Activated T-helper 17 cell treated with anti-CD3 and anti-CD28 coated beads, Interleukin-2, amount 50 U/mL, for 72 hours (primary cell): Measurements from ENCODE around the gene ZNF101. TPM values are rescaled to one million over a fixed set of nuclear protein-coding genes. Genes with fewer than 3 reads are reported as not detected.
"Not testable (repeated sequence)": the region's sequence is repeated elsewhere in the genome, so short reads cannot be mapped to it uniquely, and the experiment has no call there.

ENCODE experiments used
- ATAC-seq: fragments of 150-1000 bp; cut with Tn5 transposase; replicated peaks from 2 replicates; pipeline ENCODE4 v1.10.0; 2021; ENCODE audit warnings: mild to moderate bottlenecking, moderate library complexity
- H3K27ac Mint-ChIP-seq: one replicate; pipeline ENCODE4 v1.8.0; 2022; ENCODE audit warnings: mixed read lengths
- H3K27me3 Mint-ChIP-seq: one replicate; pipeline ENCODE4 v1.8.0; 2022; ENCODE audit warnings: mixed read lengths
- H3K36me3 Mint-ChIP-seq: one replicate; pipeline ENCODE4 v1.8.0; 2022; ENCODE audit warnings: low read depth, mild to moderate bottlenecking, mixed read lengths
- H3K4me1 Mint-ChIP-seq: one replicate; pipeline ENCODE4 v1.8.0; 2022; ENCODE audit warnings: mixed read lengths
- H3K4me3 Mint-ChIP-seq: one replicate; pipeline ENCODE4 v1.8.0; 2022; ENCODE audit warnings: mild to moderate bottlenecking, mixed read lengths
- H3K9me3 Mint-ChIP-seq: one replicate; pipeline ENCODE4 v1.8.0; 2022; ENCODE audit warnings: mixed read lengths
- total RNA-seq, 2 donors: library from RNA; stranded (reverse); gene quantifications; one replicate each; pipeline ENCODE4 v1.2.3, GENCODE V29; 2022

Gene ZNF101
- total RNA-seq, 2 donors from 2014 or later = 57.0 to 70.7 TPM

DNA sequence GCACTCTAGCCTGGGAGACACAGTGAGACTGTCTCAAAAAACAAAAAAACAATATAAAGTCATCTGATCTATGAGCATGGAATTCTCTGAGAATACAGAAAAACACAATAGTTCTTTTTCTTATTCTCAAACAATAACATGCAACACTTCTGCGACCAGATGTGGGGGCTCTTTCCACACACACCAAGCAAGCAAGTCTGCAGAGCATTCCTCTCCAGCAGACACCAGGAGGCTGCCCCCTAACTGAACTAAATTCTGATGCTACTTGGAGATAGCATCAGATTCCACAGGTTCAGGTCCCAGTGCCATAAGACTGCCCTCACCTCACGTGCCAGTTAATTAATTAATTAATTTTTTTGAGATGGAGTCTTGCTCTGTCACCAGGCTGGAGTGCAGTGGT is 27.7 kb downstream of the ZNF101 start:
- H3K27ac Mint-ChIP-seq = no peak overlapping the region
- no peak overlapping the region for H3K4me3 Mint-ChIP-seq
- H3K36me3 Mint-ChIP-seq = no peaks in the 10 kb centered on the region
- no peaks in the 10 kb centered on the region for H3K27me3 Mint-ChIP-seq
- no peaks in the 10 kb centered on the region for H3K4me1 Mint-ChIP-seq
- peaks cover 3% of the 10 kb centered on the region for H3K9me3 Mint-ChIP-seq
- no peak for ATAC-seq

DNA sequence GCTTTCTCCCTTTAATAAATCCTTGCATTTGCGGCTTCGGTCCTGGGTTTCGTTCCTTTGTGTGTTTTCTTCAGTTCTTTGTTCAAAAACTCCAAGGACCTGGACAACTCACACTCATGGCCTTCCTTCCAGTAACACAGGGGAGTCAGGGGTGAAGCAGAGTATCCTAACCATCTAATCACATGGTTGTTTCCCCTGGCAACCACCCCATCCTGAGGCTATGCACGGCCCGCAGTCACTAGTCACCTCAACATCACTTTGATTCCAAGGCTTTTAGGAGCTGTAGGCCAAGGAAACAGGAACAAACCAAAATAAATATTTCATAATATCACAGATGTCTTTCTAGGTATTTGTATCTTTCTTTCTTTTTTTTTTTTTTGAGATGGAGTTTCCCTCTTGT is 28.9 kb downstream of the ZNF101 start:
- Mint-ChIP-seq H3K4me1 (no peaks in the 10 kb centered on the region), H3K9me3 (peaks cover 3% of the 10 kb centered on the region), H3K27me3 (no peaks in the 10 kb centered on the region), H3K4me3 (no peak overlapping the region), H3K27ac (no peak overlapping the region), H3K36me3 (no peaks in the 10 kb centered on the region)
- ATAC-seq = no peak

DNA sequence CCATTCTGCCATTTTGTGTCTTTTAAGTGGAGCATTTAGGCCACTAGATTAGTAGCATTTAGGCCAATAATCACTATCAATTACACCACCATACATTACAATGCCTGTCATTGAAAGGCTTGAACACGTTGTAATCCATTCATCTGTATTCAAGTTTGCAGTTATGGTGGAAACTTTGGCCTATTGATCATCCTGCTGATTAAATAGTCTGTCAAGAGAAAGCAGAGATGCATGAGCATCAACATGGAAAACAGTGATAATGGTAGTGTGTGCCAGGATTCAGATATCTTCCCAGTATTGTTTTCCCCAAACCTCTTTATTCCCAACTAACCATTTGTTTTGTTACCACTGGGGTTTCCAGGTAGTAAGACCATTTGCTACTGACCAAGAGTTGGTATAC is 31.9 kb downstream of the ZNF101 start:
- not testable (repeated sequence) for H3K36me3 Mint-ChIP-seq, H3K4me1 Mint-ChIP-seq, H3K9me3 Mint-ChIP-seq, H3K4me3 Mint-ChIP-seq, H3K27ac Mint-ChIP-seq, H3K27me3 Mint-ChIP-seq, ATAC-seq

DNA sequence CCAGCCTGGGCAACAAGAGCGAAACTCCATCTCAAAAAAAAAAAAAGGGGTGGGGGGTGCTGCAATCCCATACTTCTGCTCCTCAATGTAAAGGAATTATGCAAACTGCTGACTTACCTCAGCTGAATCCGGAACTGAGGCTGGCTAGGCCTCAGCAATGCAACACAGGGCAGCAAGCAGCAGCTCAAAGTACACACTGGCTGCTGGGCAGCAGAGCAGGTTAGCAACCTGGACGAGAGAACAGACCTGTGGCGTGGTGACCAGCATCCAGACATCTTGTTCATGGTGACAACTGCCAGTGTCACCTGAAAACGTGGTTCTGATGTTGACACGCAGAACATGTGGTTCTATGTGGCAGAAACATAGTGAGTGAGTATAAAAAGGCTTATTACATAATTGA is 36.2 kb downstream of the ZNF101 start:
- no peaks in the 10 kb centered on the region for H3K27me3 Mint-ChIP-seq
- peaks cover 24% of the 10 kb centered on the region for H3K9me3 Mint-ChIP-seq
- no peak overlapping the region for H3K27ac Mint-ChIP-seq
- peaks cover 4% of the 10 kb centered on the region for H3K36me3 Mint-ChIP-seq
- no peak for ATAC-seq
- no peak overlapping the region for H3K4me3 Mint-ChIP-seq
- no peaks in the 10 kb centered on the region for H3K4me1 Mint-ChIP-seq

DNA sequence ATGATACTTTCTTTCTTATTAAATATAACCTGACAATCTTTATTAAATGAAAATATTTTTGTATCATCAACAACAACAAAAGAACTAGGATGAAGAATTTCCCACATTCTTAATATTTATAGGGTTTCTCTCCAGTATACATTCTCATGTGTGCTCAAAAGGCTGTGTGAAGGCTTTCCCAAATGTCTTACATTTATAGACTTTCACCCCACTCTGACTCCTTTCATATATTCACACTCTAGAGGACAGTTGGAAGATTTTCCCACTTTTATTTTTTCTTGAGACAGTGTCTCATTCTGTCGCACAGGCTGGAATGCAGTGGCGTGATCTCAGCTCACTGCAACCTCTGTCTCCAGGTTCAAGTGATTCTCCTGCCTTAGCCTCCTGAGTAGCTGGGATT is 41.9 kb downstream of the ZNF101 start:
- Mint-ChIP-seq H3K27me3 (no peaks in the 10 kb centered on the region), H3K36me3 (peaks cover 60% of the 10 kb centered on the region), H3K4me3 (no peak overlapping the region), H3K27ac (no peak overlapping the region), H3K4me1 (no peaks in the 10 kb centered on the region), H3K9me3 (peaks cover 30% of the 10 kb centered on the region)
- no peak for ATAC-seq

DNA sequence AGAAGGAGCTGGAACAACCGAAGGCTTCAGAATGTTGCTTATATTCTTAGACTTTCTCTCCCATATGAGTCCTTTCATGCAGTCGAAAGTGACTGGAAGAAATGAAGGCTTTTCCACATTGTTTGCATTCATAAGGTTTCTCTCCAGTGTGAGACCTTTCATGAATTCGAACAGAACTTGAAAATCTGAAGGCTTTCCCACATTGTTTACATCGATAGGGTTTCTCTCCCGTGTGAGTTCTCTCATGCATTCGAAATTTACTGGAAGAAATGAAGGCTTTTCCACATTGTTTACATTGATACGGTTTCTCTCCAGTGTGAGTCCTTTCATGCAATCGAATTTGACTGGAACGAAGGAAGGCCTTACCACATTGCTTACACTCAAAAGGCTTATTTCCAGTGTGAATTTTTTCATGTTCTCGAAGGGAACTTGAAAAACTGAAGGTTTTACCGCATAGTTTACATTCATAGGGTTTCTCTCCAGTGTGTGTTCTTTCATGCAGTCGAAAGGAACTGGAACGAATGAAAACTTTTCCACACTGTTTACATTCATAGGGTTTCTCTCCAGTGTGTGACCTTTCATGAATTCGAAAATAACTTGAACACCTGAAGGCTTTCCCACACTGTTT is 42.8 kb downstream of the ZNF101 start:
- Mint-ChIP-seq H3K27me3 (no peaks in the 10 kb centered on the region), H3K36me3 (peaks cover 69% of the 10 kb centered on the region), H3K9me3 (peaks cover 26% of the 10 kb centered on the region), H3K4me1 (no peaks in the 10 kb centered on the region), H3K27ac (no peak overlapping the region), H3K4me3 (no peak overlapping the region)
- ATAC-seq = no peak

DNA sequence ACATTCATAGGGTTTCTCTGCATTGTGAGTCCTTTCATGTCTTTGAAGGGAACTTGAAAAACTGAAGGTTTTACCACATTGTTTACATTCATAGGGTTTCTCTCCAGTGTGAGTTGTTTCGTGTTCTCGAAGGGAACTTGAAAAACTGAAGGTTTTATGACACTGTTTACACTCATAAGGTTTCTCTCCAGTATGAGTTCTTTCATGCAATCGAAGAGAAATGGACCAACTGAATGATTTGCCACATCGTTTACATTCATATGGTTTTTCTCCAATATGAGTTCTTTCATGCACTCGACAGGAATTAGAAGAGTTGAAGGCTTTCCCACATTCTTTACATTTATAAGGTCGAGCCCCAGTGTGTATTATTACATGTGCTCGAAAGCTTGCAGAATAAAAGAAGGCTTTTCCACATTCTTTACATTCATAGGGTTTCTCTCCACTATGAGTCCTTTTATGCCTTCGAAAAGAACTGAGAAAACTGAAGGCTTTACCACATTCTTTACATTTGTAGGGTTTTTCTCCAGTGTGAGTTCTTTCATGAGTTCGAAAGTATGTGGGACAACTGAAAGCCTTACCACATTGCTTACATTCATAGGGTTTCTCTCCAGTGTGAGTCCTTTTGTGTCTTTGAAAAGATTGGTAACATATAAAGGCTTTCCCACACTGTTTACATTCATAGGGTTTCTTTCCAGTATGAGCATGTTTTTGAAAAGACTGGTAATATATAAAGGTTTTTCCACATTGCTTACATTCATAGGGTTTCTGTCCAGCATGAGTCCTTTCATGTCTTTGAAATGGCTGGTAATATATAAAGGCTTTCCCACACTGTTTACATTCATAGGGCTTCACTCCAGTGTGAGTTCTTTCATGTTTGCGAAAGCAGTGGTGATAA is 43.5 kb downstream of the ZNF101 start:
- Mint-ChIP-seq H3K27me3 (no peaks in the 10 kb centered on the region), H3K36me3 (peaks cover 77% of the 10 kb centered on the region), H3K4me3 (no peak overlapping the region), H3K9me3 (peaks cover 23% of the 10 kb centered on the region), H3K4me1 (no peaks in the 10 kb centered on the region), H3K27ac (no peak overlapping the region)
- ATAC-seq = no peak

DNA sequence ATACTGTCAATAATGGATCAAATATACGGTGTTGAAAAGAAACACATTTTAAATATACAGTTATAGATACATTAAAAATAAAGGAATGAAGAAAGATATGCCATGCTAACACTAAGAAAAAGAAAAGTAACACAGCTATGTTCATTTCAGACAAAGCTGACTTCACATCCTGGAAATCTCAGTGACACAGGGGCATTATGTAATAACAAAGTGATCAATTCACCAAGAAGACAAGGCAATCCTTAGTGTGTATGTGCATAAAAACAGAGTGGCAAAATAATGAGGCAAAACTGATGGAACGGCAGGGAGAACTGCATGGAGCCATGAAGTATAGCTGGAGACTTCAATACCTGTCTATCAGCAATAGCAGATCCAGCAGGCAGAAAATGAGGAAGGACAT is 51.2 kb downstream of the ZNF101 start:
- H3K9me3 Mint-ChIP-seq = peaks cover 32% of the 10 kb centered on the region
- H3K27me3 Mint-ChIP-seq = no peaks in the 10 kb centered on the region
- peaks cover 7% of the 10 kb centered on the region for H3K4me1 Mint-ChIP-seq
- no peak overlapping the region for H3K27ac Mint-ChIP-seq
- peaks cover 64% of the 10 kb centered on the region for H3K36me3 Mint-ChIP-seq
- no peak for ATAC-seq
- no peak overlapping the region for H3K4me3 Mint-ChIP-seq

DNA sequence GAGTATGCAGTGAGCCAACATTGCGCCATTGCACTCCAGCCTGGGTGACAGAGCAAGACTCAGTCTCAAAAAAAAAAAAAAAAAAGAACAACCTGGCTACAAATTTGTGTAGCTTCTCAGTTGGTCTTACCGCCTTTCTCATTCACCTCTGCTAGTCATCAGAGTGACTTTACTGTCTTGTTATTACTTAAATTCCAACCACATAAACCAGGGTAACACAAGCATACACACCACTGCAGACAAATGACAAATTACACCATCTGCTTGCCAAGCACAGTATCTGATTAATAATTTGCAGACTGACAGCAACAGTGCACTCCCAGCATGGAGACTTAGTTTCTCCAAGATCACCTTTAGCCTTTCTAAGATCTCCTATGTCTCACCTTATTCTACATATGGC is 53.3 kb downstream of the ZNF101 start:
- H3K36me3 Mint-ChIP-seq = peaks cover 57% of the 10 kb centered on the region
- peaks cover 36% of the 10 kb centered on the region for H3K9me3 Mint-ChIP-seq
- peak; percentile 56 for ATAC-seq
- no peaks in the 10 kb centered on the region for H3K27me3 Mint-ChIP-seq
- no peak overlapping the region for H3K27ac Mint-ChIP-seq
- no peak overlapping the region for H3K4me3 Mint-ChIP-seq
- H3K4me1 Mint-ChIP-seq = peaks cover 7% of the 10 kb centered on the region

DNA sequence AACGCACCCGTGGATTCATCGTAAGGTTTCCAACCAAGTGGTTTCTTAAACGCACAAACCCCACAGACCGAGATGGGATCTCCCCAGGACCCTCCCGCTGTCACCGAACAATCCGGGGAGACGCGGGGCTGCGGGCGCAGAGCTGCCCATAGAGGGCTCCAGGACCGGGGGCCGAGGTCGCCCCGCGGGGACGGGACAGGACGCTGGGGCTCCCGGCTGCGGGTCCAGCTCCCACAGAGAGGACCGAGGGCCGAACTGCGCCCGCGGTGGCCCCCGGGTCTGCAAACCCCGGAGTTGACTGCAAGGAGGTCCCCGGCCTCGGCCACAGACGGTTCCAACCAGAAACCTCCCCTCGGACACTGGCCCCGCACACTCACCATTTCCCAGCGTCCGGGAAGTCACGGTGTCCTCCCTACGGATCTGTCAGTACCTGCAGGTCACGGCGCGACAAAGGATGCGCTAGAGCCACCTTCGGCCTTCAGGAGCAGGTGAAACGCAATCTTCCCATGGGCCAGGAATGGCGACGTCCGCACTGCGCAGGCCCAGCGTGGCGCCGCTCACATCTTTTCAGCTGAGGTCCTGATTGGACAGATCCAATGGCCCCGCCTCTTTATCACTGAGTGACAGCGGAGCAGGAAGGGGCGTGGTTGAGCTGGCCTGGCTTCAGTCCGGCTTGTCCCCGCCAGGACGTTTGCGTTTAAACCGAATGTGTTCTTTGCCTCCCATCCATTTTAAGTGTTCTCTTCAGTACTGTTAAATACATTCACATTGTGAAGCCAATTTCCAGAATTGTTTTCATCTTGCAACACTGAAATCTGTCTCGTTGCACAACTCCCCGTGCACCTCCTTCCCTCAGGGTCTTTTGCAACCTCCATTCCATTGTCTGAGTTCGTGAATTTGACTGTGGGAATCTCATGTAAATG is 64.2 kb downstream of the ZNF101 start, which contains the start of gene ZNF14:
ZNF14 (minus strand) TSS at position 534 of the 923 bp plus-strand sequence; CDS start at position 380, 154 bp downstream.
- Mint-ChIP-seq H3K4me1 (no peaks in the 10 kb centered on the region), H3K4me3 (peak within 1 kb of the TSS; percentile 95), H3K9me3 (peaks cover 4% of the 10 kb centered on the region), H3K27ac (peak within 1 kb of the TSS; percentile 93), H3K36me3 (peaks cover 50% of the 10 kb centered on the region), H3K27me3 (no peaks in the 10 kb centered on the region)
- ATAC-seq = peak; percentile 100

Other genes starting within 250 kb of the ZNF101 start
- gene TSSK6, start 153.3 kb upstream of the ZNF101 start, total RNA-seq = 1 to 10 TPM; 4.1 to 4.5 TPM
- gene NDUFA13, start 152.6 kb upstream of the ZNF101 start, total RNA-seq = 100 to 1,000 TPM; 276 to 397 TPM
- 10 to 100 TPM in 1 of 2 donors, 1 to 10 TPM in 1; 6.7 to 10.3 TPM for gene YJEFN3, start 139.9 kb upstream of the ZNF101 start, total RNA-seq
- under 1 TPM; 0.26 to 0.97 TPM for gene CILP2, start 130.6 kb upstream of the ZNF101 start, total RNA-seq
- 100 to 1,000 TPM in 1 of 2 donors, 10 to 100 TPM in 1; 63.9 to 101 TPM for gene PBX4, start 50.2 kb upstream of the ZNF101 start, total RNA-seq
- gene LPAR2, start 40.6 kb upstream of the ZNF101 start, total RNA-seq = 10 to 100 TPM; 46.3 to 85.6 TPM
- 100 to 1,000 TPM in 1 of 2 donors, 10 to 100 TPM in 1; 79.9 to 100 TPM for gene GMIP, start 25.2 kb upstream of the ZNF101 start, total RNA-seq
- 10 to 100 TPM; 47.8 to 79.6 TPM for gene ATP13A1, start 5.2 kb upstream of the ZNF101 start, total RNA-seq
- 10 to 100 TPM in 1 of 2 donors, 1 to 10 TPM in 1; 4.7 to 10.9 TPM for gene ZNF14, start 64.3 kb downstream of the ZNF101 start, total RNA-seq
- gene ZNF506, start 152.9 kb downstream of the ZNF101 start, total RNA-seq = 10 to 100 TPM; 16.1 to 58.1 TPM
- 10 to 100 TPM; 15.7 to 17.9 TPM for gene ZNF253, start 197.0 kb downstream of the ZNF101 start, total RNA-seq
- gene ZNF93, start 232.1 kb downstream of the ZNF101 start, total RNA-seq = 10 to 100 TPM; 12.0 to 15.6 TPM